ENCODE data around the gene FAM174C. TPM values are rescaled to one million over a fixed set of nuclear protein-coding genes. Genes with fewer than 3 reads are reported as not detected.

The FAM174C gene
- total and polyA plus RNA-seq, 2 of the 8 experiments (the other 6 are each of a cell fraction or from before 2014, with no cell fraction given): 44.5 to 125 TPM

GRCh38 chr19:1276628-1277022 lies 1.3 kb downstream of the FAM174C start:
- Histone ChIP-seq H3K14ac (ENCODE audit: insufficient read length) (no peak overlapping the region), H3K9ac (replicated peaks in 1 of 4; ENCODE audit: extremely low read depth in 1 of 4, low read depth in 3 of 4, low read length in 3 of 4) (no peak overlapping the region; a peak in 1 of 7 replicates), H3K23ac (ENCODE audit: insufficient read length) (no peak overlapping the region), H3K27me3 (replicated peaks in 1 of 4; ENCODE audit: control insufficient read depth in 3 of 4, extremely low read depth in 1 of 4, insufficient read depth in 3 of 4, low read length in 3 of 4) (no peaks in the 10 kb centered on the region), H3K27ac (ENCODE audit: low read depth, low read length) (no peak overlapping the region), H2BK15ac (ENCODE audit: low read length) (no peak overlapping the region), H2BK12ac (ENCODE audit: low read depth, low read length) (peak overlapping the region; percentile 39; the same call in 1 of the 2 replicates), H3K4me2 (ENCODE audit: insufficient read depth in 1 of 2, low read depth in 2 of 2, low read length in 2 of 2) (peak overlapping the region; percentile 80 to 90), H2AFZ (ENCODE audit: low read length) (no peak overlapping the region), H2AK5ac (ENCODE audit: low read depth, low read length) (peak overlapping the region; percentile 67; the same call in 1 of the 2 replicates), H3K4me1 (replicated peaks in 1 of 4; ENCODE audit: control insufficient read depth in 3 of 4, insufficient read depth in 4 of 4, low read length in 3 of 4) (peaks cover 0 to 18% (median 14%) of the 10 kb centered on the region in 4 experiments; a peak in 5 of 7 replicates), H4K91ac (replicated peaks; ENCODE audit: insufficient read length, low read length) (no peak overlapping the region), H2BK120ac (replicated peaks; ENCODE audit: low read depth, low read length) (no peak overlapping the region), H3K56ac (replicated peaks; ENCODE audit: insufficient read length, low read depth, low read length) (no peak overlapping the region), H3K79me1 (ENCODE audit: low read depth, low read length) (peaks cover 18% of the 10 kb centered on the region), H3K18ac (ENCODE audit: extremely low read depth, low read length) (no peak overlapping the region), H4K8ac (ENCODE audit: extremely low read depth, insufficient read depth, low read length) (peak overlapping the region; percentile 70), H3K36me3 (ENCODE audit: control insufficient read depth in 2 of 4, insufficient read depth in 4 of 4, low read length in 3 of 4) (peaks cover 21 to 38% (median 31%) of the 10 kb centered on the region in 4 experiments), H3K4ac (replicated peaks; ENCODE audit: insufficient read length, low read depth, low read length) (no peak overlapping the region), H3K9me3 (ENCODE audit: insufficient read depth in 2 of 2, low read depth in 1 of 2, low read length in 1 of 2) (no peaks in the 10 kb centered on the region), H4K5ac (ENCODE audit: insufficient read length, low read depth, low read length) (peak overlapping the region; percentile 12), H3K79me2 (ENCODE audit: control insufficient read depth in 1 of 2, insufficient read depth in 2 of 2, low read length in 2 of 2) (peaks cover 0 to 18% of the 10 kb centered on the region in 2 experiments; a peak in 1 of 4 replicates), H3K4me3 (ENCODE audit: extremely low read depth in 1 of 4, insufficient read depth in 2 of 4, low read depth in 3 of 4, low read length in 4 of 4) (peak overlapping the region; percentile 77 to 82 (median 78); a peak in 6 of 8 replicates), H3K23me2 (ENCODE audit: low read depth, low read length) (peaks cover 10% of the 10 kb centered on the region; the same call in 1 of the 2 replicates), H2BK20ac (ENCODE audit: low read length) (no peak overlapping the region), H4K20me1 (replicated peaks in 1 of 2; ENCODE audit: control insufficient read depth in 1 of 2, insufficient read depth in 2 of 2, low read length in 2 of 2) (peaks cover 5 to 20% of the 10 kb centered on the region in 2 experiments), H2BK5ac (ENCODE audit: low read depth, low read length) (0 out of 2 replicates have a peak overlapping the region, but pooled peaks have one; percentile 87)
- no peak for DNase-seq (ENCODE audit: low read depth in 1 of 2, low spot score in 2 of 2)
- TF ChIP-seq KDM4A (IDR thresholded peaks at IDR 0.05; ENCODE audit: low read depth, low read length, severe bottlenecking) (no peak), RNF2 (IDR thresholded peaks at IDR 0.05; ENCODE audit: borderline replicate concordance, low read depth, low read length, missing control alignments, poor library complexity, severe bottlenecking) (no peak), E2F6 (IDR thresholded peaks at IDR 0.05) (no peak), EGR1 (IDR thresholded peaks at IDR 0.05; ENCODE audit: borderline replicate concordance, low read depth, low read length) (no peak), SRF (IDR thresholded peaks at IDR 0.05; ENCODE audit: low read depth, low read length) (no peak), MAFK (IDR thresholded peaks at IDR 0.05; ENCODE audit: low read depth, low read length) (no peak), SUZ12 (IDR thresholded peaks at IDR 0.05; ENCODE audit: low read length) (no peak), POLR2AphosphoS5 (IDR thresholded peaks at IDR 0.05; ENCODE audit: low read depth, low read length) (0 out of 2 replicates have a peak, but pooled peaks have one; percentile 20)
- no peak for FAIRE-seq
- POLR2A ChIA-PET (ENCODE audit: partially characterized antibody): interaction anchor here (0.6 to 11.4 kb wide), 3 partner anchors 16 to 104 kb away, joined by 3 to 331 read pairs (median 5); partner anchors contain the start of gene CIRBP
- CTCF ChIA-PET (ENCODE audit: partially characterized antibody): interaction anchor here (1.2 kb wide), 2 partner anchors 95 to 106 kb away, joined by 4 read pairs; no protein-coding TSS in a partner anchor
- WGBS, 2 experiments (ENCODE audit: extremely low coverage in 1 of 2, insufficient coverage in 1 of 2, insufficient read length in 1 of 2, insufficient replicate concordance in 2 of 2, low coverage in 1 of 2, low lambda C conversion rate in 2 of 2, missing lambda C conversion rate in 1 of 2): 82% methylated on average over 10 of the region's 10 CpGs; no CpG with 5 or more reads in 1 of the 2 experiments

All from H1 (cell line).